WTC11 (cell line): ENCODE measurements around the gene PGGT1B. TPM values are rescaled to one million over a fixed set of nuclear protein-coding genes. Genes with fewer than 3 reads are reported as not detected.

Experiments
- ATAC-seq: fragments of 200-7000 bp; cut with Tn5 transposase; 2 replicates; pipeline ENCODE4 v1.10.0; 2021; ENCODE audit warnings: mild to moderate bottlenecking, moderate library complexity
- CTCF ChIA-PET: fragments of 300-600 bp; sonication (Branson Sonifier 250); formaldehyde crosslinking; loops from one replicate; lab custom pipeline; 2021; ENCODE audit warnings: antibody characterized with exemption; lab: Charles Lee
- POLR2A ChIA-PET: fragments of 350-600 bp; sonication (Branson Sonifier 250); formaldehyde crosslinking; loops from one replicate; lab custom pipeline; 2021; ENCODE audit warnings: antibody characterized with exemption; lab: Charles Lee
- DNase-seq: peaks from one replicate; pipeline ENCODE4 v3.0.0; 2021; ENCODE audit warnings: low spot score
- H3K27ac Mint-ChIP-seq: 2 replicates; pipeline ENCODE4 v1.8.0; 2021; ENCODE audit warnings: mixed read lengths
- H3K27me3 Mint-ChIP-seq: 2 replicates; pipeline ENCODE4 v1.8.0; 2021; ENCODE audit warnings: low read depth, mild to moderate bottlenecking, moderate library complexity, mixed read lengths
- H3K36me3 Mint-ChIP-seq: 2 replicates; pipeline ENCODE4 v1.8.0; 2021; ENCODE audit warnings: mixed read lengths
- H3K4me1 Mint-ChIP-seq: 2 replicates; pipeline ENCODE4 v1.8.0; 2022; ENCODE audit warnings: mixed read lengths
- H3K4me3 Mint-ChIP-seq: 2 replicates; pipeline ENCODE4 v1.8.0; 2021; ENCODE audit warnings: mild to moderate bottlenecking, moderate library complexity, mixed read lengths
- H3K9me3 Mint-ChIP-seq: 2 replicates; pipeline ENCODE4 v1.8.0; 2021; ENCODE audit warnings: mixed read lengths
- ATF3 ChIP-seq: sonication (generic); formaldehyde crosslinking; conservative IDR thresholded peaks from 2 replicates; pipeline ENCODE4 v1.8.1; 2022; ENCODE audit warnings: mild to moderate bottlenecking, missing genetic modification reagents
- CREB1 ChIP-seq: sonication (generic); formaldehyde crosslinking; IDR thresholded peaks from 2 replicates; pipeline ENCODE4 v1.8.0; 2023; ENCODE audit warnings: mild to moderate bottlenecking, missing genetic modification reagents
- E2F4 ChIP-seq: sonication (generic); formaldehyde crosslinking; IDR thresholded peaks from 2 replicates; pipeline ENCODE4 v1.8.1; 2022; ENCODE audit warnings: low read depth, mild to moderate bottlenecking, moderate library complexity, missing genetic modification reagents, borderline replicate concordance
- FOXK1 ChIP-seq: sonication (generic); formaldehyde crosslinking; IDR thresholded peaks from 2 replicates; pipeline ENCODE4 v1.8.0; 2022; ENCODE audit warnings: mild to moderate bottlenecking, moderate library complexity, missing genetic modification reagents
- GABPB1 ChIP-seq: sonication (generic); formaldehyde crosslinking; IDR thresholded peaks from 2 replicates; pipeline ENCODE4 v1.8.1; 2023; ENCODE audit warnings: mild to moderate bottlenecking, missing genetic modification reagents
- MLX ChIP-seq: sonication (generic); formaldehyde crosslinking; IDR thresholded peaks from 2 replicates; pipeline ENCODE4 v1.8.1; 2023; ENCODE audit warnings: mild to moderate bottlenecking, missing genetic modification reagents, moderate library complexity
- PREB ChIP-seq: sonication (generic); formaldehyde crosslinking; IDR thresholded peaks from 2 replicates; pipeline ENCODE4 v1.8.1; 2022; ENCODE audit warnings: mild to moderate bottlenecking, missing genetic modification reagents, moderate library complexity, borderline replicate concordance
- RORB ChIP-seq: fragments of 250-450 bp; sonication (Bioruptor Pico); IDR thresholded peaks from 2 replicates; pipeline ENCODE4 v1.9.0; 2021; ENCODE audit warnings: mild to moderate bottlenecking
- SMAD3 ChIP-seq: sonication (generic); formaldehyde crosslinking; IDR thresholded peaks from 2 replicates; pipeline ENCODE4 v1.8.0; 2022; ENCODE audit warnings: missing genetic modification reagents, mild to moderate bottlenecking, borderline replicate concordance
- SOX15 ChIP-seq: fragments of 250-450 bp; sonication (Bioruptor Pico); IDR thresholded peaks from 2 replicates; pipeline ENCODE4 v1.9.0; 2021; ENCODE audit warnings: mild to moderate bottlenecking
- SP1 ChIP-seq: sonication (generic); formaldehyde crosslinking; conservative IDR thresholded peaks from 2 replicates; pipeline ENCODE4 v1.8.1; 2022; ENCODE audit warnings: missing genetic modification reagents
- TP53 ChIP-seq: sonication (generic); formaldehyde crosslinking; IDR thresholded peaks from 2 replicates; pipeline ENCODE4 v1.8.1; 2023; ENCODE audit warnings: mild to moderate bottlenecking, missing genetic modification reagents
- USF2 ChIP-seq: sonication (generic); formaldehyde crosslinking; IDR thresholded peaks from 2 replicates; pipeline ENCODE4 v1.8.1; 2023; ENCODE audit warnings: mild to moderate bottlenecking, missing genetic modification reagents, moderate library complexity
- ZBTB21 ChIP-seq: sonication (generic); formaldehyde crosslinking; IDR thresholded peaks from 2 replicates; pipeline ENCODE4 v1.8.1; 2023; ENCODE audit warnings: mild to moderate bottlenecking, missing genetic modification reagents, borderline replicate concordance
- ZNF232 ChIP-seq: sonication (generic); formaldehyde crosslinking; IDR thresholded peaks from 2 replicates; pipeline ENCODE4 v1.8.0; 2022; ENCODE audit warnings: mild to moderate bottlenecking, missing genetic modification reagents
- ZNF425 ChIP-seq: fragments of 250-450 bp; sonication (Bioruptor Pico); conservative IDR thresholded peaks from 2 replicates; pipeline ENCODE4 v1.9.0; 2021; ENCODE audit warnings: mild to moderate bottlenecking
- ZNF532 ChIP-seq: fragments of 250-450 bp; sonication (Bioruptor Pico); IDR thresholded peaks from 2 replicates; pipeline ENCODE4 v1.9.0; 2021; ENCODE audit warnings: mild to moderate bottlenecking, borderline replicate concordance
- ZSCAN18 ChIP-seq: fragments of 250-450 bp; sonication (Bioruptor Pico); IDR thresholded peaks from 2 replicates; pipeline ENCODE4 v2.1.2; 2022; ENCODE audit warnings: mild to moderate bottlenecking, moderate library complexity
- total RNA-seq: library from RNA; stranded (reverse); gene quantifications from 3 replicates; pipeline ENCODE4 v1.2.3, GENCODE V29; 2021

Gene PGGT1B
- total RNA-seq, 1 experiment from 2014 or later = 43.0 TPM

- TF ChIP-seq ZNF532 (CRISPR knock-in tag) = no peak
- TF ChIP-seq ATF3 (CRISPR knock-in tag) = no peak
- TF ChIP-seq FOXK1 (CRISPR knock-in tag) = no peak
- no peak for TF ChIP-seq ZSCAN18 (CRISPR knock-in tag)
- TF ChIP-seq SOX15 (CRISPR knock-in tag) = no peak
- TF ChIP-seq PREB (CRISPR knock-in tag) = no peak
- TF ChIP-seq CREB1 = no peak
- no peak for TF ChIP-seq SMAD3 (CRISPR knock-in tag)
- no peak for TF ChIP-seq TP53 (CRISPR knock-in tag)
- TF ChIP-seq USF2 = no peak
- no peak for TF ChIP-seq MLX (CRISPR knock-in tag)
- no peak for TF ChIP-seq RORB (CRISPR knock-in tag)
Observed at GRCh38 chr5:115308815-115309214, 46.1 kb upstream of the PGGT1B start (continued).

DNA sequence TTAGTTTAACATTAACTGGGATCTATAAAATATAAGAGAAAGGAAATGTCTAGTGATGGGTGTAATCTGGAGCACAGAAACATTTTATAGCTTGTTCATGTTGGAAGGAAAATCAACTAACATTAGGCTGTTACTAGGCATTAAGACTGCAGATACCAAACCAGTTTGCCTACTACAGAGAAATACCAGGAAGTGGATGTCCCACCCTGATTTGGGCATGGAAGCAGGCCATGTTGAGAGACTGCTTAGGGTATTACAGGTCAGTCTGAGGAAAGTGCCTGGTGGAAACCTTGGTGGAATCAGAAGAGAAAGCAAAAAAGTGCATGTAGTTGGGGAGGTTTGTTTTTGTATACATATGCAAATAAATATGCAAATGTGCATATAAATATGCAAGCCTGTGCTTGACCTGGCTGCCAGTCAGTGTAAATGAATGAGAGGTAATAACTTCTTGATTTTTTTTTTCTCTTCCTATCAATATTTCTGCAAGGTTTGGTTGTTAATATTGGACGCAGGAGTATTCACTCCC, 43.4 kb upstream of the PGGT1B start:
- Mint-ChIP-seq H3K9me3 (peaks cover 9% of the 10 kb centered on the region; the same call in 1 of the 2 replicates), H3K4me1 (peaks cover 14% of the 10 kb centered on the region), H3K27me3 (no peaks in the 10 kb centered on the region), H3K27ac (no peak overlapping the region), H3K4me3 (no peak overlapping the region), H3K36me3 (no peaks in the 10 kb centered on the region)
- ATAC-seq (peak; percentile 56; the same call in 1 of the 2 replicates), DNase-seq (no peak)
- ChIA-PET POLR2A (no interaction called here), CTCF (interaction anchor here (1.5 to 5.2 kb wide), 2 partner anchors 208 to 269 kb away, joined by 4 to 73 read pairs; no protein-coding TSS in a partner anchor)
- TF ChIP-seq GABPB1 (CRISPR knock-in tag) (no peak), RORB (CRISPR knock-in tag) (no peak), SMAD3 (CRISPR knock-in tag) (no peak), ZNF232 (CRISPR knock-in tag) (no peak), SP1 (CRISPR knock-in tag) (no peak), ZBTB21 (no peak), E2F4 (CRISPR knock-in tag) (no peak), ZNF425 (no peak), ZNF532 (CRISPR knock-in tag) (no peak)
